GM12864 (cell line): ENCODE measurements around the gene CALML5.

Experiments
- DNase-seq: peaks from one replicate; pipeline ENCODE4 v3.0.0-alpha.2; 2011; ENCODE audit warnings: low read depth
- H3K4me3 ChIP-seq: 2 replicates; pipeline ENCODE4 v1.5.1; 2011; ENCODE audit warnings: mild to moderate bottlenecking, low read depth, low read length, control low read depth
- CTCF ChIP-seq: IDR thresholded peaks from 2 replicates; pipeline ENCODE4 v1.5.1; 2011; ENCODE audit warnings: low read depth, mild to moderate bottlenecking, moderate library complexity, low read length, control low read depth, inconsistent platforms; ENCODE audit errors: missing control alignments

Gene CALML5

DNA sequence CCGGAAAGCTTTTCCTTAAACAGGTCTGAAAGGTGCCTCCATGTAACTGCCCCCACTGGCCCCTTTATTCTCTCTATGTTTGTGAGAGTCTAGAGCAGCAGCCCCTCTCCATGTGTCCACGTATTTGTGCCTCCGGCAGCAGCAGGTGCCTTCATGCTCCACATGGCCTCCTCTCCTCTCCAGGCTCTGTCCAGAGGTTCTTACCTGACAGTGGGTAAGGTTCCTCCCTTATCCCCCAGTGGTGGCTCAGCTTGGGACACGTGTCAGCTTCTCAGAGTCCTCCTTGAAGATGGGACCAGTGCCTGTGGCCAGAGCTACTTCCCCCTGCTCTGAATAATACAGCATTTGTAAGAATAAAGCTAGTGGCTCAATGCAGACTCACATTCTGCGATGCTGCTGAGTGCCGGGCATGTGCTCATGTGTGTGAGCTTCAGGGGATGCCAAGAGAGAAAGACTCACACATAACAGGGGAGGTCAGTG is 33.3 kb upstream of the CALML5 start:
- H3K4me3 ChIP-seq: no peak overlapping the region
- no peak for TF ChIP-seq CTCF
- DNase-seq: no peak

DNA sequence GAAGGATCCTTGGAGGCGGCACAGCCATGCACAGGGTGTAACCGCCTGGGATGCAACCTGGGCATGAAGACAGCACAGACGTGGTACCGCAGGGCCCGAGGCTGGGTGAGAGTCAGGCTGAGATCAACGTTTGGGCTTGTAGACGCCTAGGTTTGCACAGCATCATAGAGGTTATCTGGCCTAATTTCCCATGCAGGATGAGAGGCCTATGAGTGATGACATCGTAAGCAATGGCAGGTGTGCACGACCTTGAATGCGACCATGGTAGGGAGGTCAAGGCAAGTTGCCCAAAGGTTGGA is 32.9 kb upstream of the CALML5 start:
- no peak for DNase-seq
- TF ChIP-seq CTCF: no peak
- H3K4me3 ChIP-seq: no peak overlapping the region

- H3K4me3 ChIP-seq: no peak overlapping the region
- no peak for DNase-seq
- no peak for TF ChIP-seq CTCF
These were observed 32.4 kb upstream of the CALML5 start for GRCh38 chr10:5531558-5532306.

- no peak for TF ChIP-seq CTCF
These were observed 31.6 kb upstream of the CALML5 start for GRCh38 chr10:5530846-5531557.

DNA sequence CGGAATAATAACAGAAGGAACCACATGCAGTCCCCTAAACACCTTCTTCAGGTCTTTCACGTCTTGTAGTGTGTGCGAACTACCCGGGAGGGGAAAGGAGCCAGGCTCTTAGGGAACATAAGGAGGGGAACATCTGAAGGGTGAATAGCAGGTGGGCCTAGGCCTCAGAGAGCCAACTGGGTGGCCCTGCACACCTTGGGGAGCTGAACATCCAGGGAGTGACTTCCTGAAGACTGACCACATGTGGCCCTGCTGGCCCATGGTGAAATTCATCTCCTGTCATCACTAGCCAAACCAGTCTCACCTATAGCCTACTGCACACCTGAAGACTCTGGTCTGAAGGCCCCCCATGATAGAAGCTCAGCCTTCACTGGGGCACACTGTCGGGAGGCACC is 31.0 kb upstream of the CALML5 start:
- no peak overlapping the region for H3K4me3 ChIP-seq
- no peak for TF ChIP-seq CTCF
- no peak for DNase-seq

More at GRCh38 chr10:5530846-5531557, 31.6 kb upstream of the CALML5 start:
- DNase-seq: no peak
- H3K4me3 ChIP-seq: no peak overlapping the region

DNA sequence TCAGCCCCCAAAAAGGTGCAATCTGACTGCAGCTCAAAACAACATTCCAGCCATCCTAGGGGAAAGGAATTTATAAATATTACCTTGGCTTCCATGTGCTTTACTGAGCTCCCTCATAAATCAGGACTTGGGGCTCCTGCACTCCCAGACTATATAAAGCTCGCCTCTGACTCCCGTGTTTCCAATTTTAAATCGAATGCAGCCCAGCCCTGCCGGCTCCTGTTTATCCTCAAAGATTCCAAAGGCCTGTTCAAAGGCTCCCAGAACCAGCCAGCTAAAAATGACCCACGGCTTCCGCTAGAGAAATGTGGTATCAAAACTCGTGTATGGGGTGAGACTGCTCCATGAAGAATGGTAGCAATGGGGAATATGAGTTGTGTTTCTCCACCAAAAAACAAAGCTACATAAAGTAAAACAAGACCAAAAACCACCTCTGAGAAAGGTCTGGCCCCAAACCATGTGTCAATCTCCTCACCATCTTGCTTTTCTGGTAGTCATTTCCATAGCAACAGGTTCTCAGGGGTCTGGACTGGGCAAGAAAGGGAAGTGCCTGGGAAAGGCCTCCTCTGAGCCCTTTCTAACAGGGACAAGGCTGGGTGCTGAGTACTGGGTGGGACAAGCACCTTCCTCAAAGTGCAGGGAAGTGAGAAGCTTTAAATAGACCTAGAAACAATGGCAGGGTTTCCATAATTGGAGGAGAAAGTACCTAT is 30.5 kb upstream of the CALML5 start:
- no peak overlapping the region for H3K4me3 ChIP-seq
- TF ChIP-seq CTCF: no peak
- DNase-seq: no peak
